Neural progenitor cell (in vitro differentiated cells): ENCODE results near the gene PTPRU.

Experiments used
- EZH2 ChIP-seq: fragments of 200-600 bp; sonication (generic); IDR thresholded peaks from 2 replicates; pipeline ENCODE4 v1.6.1; 2017; ENCODE audit warnings: antibody characterized with exemption, mild to moderate bottlenecking, moderate library complexity
- EZH2phosphoT487 ChIP-seq: fragments of 200-600 bp; sonication (generic); IDR thresholded peaks from 2 replicates; pipeline ENCODE4 v1.6.1; 2017; ENCODE audit warnings: antibody characterized with exemption
- TF ChIP-seq, protein P1 (sequence below): fragments of 200-600 bp; sonication (generic); IDR thresholded peaks from 2 replicates; pipeline ENCODE4 v1.5.1; 2017; ENCODE audit warnings: antibody characterized with exemption, mild to moderate bottlenecking

DNA sequence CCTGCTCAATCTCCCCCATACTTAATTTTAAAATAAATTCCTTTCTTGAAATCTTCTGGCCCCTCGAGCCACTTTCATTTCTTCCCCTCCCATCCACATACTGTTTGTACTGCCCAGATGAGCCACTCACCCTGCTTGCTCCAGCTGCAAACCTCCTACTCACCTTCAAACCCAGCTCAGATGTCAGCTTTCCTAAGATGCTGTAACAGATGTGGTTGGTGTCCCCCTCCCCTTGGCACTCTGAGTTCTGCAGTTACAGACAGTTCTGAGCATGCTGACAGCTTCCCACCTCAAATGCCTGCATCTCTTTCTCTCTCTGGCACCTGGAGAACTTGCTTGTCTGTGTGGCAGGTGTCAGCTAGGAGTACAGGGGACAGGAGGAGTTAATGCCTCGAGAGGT lies 106.7 kb downstream of the PTPRU start:
- TF ChIP-seq, protein P1, sequence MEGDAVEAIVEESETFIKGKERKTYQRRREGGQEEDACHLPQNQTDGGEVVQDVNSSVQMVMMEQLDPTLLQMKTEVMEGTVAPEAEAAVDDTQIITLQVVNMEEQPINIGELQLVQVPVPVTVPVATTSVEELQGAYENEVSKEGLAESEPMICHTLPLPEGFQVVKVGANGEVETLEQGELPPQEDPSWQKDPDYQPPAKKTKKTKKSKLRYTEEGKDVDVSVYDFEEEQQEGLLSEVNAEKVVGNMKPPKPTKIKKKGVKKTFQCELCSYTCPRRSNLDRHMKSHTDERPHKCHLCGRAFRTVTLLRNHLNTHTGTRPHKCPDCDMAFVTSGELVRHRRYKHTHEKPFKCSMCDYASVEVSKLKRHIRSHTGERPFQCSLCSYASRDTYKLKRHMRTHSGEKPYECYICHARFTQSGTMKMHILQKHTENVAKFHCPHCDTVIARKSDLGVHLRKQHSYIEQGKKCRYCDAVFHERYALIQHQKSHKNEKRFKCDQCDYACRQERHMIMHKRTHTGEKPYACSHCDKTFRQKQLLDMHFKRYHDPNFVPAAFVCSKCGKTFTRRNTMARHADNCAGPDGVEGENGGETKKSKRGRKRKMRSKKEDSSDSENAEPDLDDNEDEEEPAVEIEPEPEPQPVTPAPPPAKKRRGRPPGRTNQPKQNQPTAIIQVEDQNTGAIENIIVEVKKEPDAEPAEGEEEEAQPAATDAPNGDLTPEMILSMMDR: no peak
- no peak for TF ChIP-seq EZH2
- TF ChIP-seq EZH2phosphoT487: no peak
